Measurements from ENCODE around the gene KLHL29.
A peak's percentile ranks its signal among the peaks of the same experiment; 100 is the strongest.

KLHL29 gene

GRCh38 chr2:23659773-23660172 lies 274.8 kb downstream of the KLHL29 start:
- no peak for DNase-seq (ENCODE audit: low read depth)
- no peak overlapping the region for H3K4me3 ChIP-seq (ENCODE audit: low read depth, low read length)
- in situ Hi-C loops (cut with HindIII; ENCODE audit: low sequenced_read_pairs), result no loop called here
- TF ChIP-seq, protein P1, sequence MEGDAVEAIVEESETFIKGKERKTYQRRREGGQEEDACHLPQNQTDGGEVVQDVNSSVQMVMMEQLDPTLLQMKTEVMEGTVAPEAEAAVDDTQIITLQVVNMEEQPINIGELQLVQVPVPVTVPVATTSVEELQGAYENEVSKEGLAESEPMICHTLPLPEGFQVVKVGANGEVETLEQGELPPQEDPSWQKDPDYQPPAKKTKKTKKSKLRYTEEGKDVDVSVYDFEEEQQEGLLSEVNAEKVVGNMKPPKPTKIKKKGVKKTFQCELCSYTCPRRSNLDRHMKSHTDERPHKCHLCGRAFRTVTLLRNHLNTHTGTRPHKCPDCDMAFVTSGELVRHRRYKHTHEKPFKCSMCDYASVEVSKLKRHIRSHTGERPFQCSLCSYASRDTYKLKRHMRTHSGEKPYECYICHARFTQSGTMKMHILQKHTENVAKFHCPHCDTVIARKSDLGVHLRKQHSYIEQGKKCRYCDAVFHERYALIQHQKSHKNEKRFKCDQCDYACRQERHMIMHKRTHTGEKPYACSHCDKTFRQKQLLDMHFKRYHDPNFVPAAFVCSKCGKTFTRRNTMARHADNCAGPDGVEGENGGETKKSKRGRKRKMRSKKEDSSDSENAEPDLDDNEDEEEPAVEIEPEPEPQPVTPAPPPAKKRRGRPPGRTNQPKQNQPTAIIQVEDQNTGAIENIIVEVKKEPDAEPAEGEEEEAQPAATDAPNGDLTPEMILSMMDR (IDR thresholded peaks at IDR 0.05; ENCODE audit: low read depth, low read length, missing control alignments), result no peak

- TF ChIP-seq, protein P1 (IDR thresholded peaks at IDR 0.05; ENCODE audit: low read depth, low read length, missing control alignments), result no peak
- no peak for DNase-seq (ENCODE audit: low read depth)
- H3K4me3 ChIP-seq (ENCODE audit: low read depth, low read length), result no peak overlapping the region
- in situ Hi-C loops (cut with HindIII; ENCODE audit: low sequenced_read_pairs), result no loop called here
Measured at GRCh38 chr2:23660237-23660636, 275.3 kb downstream of the KLHL29 start.

DNA sequence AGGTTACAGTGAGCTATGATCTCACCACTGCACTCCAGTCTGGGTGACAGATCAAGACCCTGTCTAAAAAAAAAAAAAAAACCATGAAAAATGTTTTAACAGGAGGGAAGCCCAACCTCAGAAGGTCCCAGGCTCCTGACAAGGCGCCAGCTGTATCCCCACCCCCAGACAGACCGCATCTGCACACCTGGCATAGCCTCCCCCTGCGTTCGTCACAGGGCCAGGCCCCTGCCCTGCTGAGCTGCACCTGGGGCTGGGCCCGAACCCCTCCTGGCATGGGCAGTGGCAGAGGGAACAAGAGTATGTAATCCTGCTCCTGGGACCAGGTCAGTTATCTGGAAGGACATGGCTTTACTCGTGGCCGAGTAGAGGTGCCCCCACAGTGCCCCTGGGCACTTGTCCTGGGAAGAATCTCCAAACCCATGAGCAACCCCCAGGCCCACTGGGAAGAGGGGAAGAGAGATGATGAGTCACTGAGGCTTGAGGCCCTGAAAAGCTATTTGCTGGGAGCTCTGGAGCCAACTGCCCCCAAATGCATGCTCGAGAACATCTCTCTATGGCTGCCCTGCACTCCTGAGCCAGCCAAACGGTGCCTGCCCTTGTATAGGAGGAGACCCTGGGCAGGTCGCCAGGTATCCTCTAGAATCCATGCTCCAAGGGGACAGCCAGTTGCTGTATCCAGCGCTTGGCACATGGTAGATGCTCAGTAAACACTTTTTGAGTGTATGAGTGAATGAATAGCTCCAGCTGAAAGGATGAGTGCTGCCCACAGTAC lies 276.5 kb downstream of the KLHL29 start:
- H3K4me3 ChIP-seq (ENCODE audit: low read depth, low read length), result no peak overlapping the region
- in situ Hi-C loops (cut with HindIII; ENCODE audit: low sequenced_read_pairs), result no loop called here
- no peak for DNase-seq (ENCODE audit: low read depth)
- TF ChIP-seq, protein P1 (IDR thresholded peaks at IDR 0.05; ENCODE audit: low read depth, low read length, missing control alignments), result no peak

DNA sequence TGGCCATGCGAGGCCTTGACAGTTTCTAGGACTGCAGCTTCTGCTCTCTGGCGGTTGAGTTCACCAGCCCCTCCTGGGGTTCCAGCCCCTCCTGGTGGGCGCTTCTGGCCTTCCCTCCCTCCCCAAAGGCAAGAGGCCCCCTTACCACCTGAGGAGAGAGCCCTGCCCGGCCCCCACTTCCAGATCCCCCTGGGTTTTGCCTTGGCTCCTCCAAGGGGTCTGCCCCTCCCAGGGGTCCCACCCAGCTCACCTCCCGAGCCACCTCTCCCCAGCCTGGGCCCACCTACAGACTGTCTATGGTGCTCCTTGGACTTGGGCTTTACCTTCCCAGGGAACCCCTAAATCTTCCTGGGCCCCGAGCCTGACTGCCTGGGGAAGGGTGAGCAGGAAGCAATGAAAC lies 277.5 kb downstream of the KLHL29 start:
- in situ Hi-C loops (cut with HindIII; ENCODE audit: low sequenced_read_pairs), result no loop called here
- TF ChIP-seq, protein P1 (IDR thresholded peaks at IDR 0.05; ENCODE audit: low read depth, low read length, missing control alignments), result no peak
- no peak for DNase-seq (ENCODE audit: low read depth)
- no peak overlapping the region for H3K4me3 ChIP-seq (ENCODE audit: low read depth, low read length)

- in situ Hi-C loops (cut with HindIII; ENCODE audit: low sequenced_read_pairs), result no loop called here
- peak overlapping the region; percentile 15 for H3K4me3 ChIP-seq (ENCODE audit: low read depth, low read length)
- no peak for DNase-seq (ENCODE audit: low read depth)
- TF ChIP-seq, protein P1 (IDR thresholded peaks at IDR 0.05; ENCODE audit: low read depth, low read length, missing control alignments), result no peak
Measured at GRCh38 chr2:23662941-23663920, 278.3 kb downstream of the KLHL29 start.

GRCh38 chr2:23664066-23664788 lies 279.2 kb downstream of the KLHL29 start:
- no peak overlapping the region for H3K4me3 ChIP-seq (ENCODE audit: low read depth, low read length)
- no peak for DNase-seq (ENCODE audit: low read depth)
- in situ Hi-C loops (cut with HindIII; ENCODE audit: low sequenced_read_pairs), result no loop called here
- TF ChIP-seq, protein P1 (IDR thresholded peaks at IDR 0.05; ENCODE audit: low read depth, low read length, missing control alignments), result no peak
